ENCODE measurements around the gene SLC9A5. TPM values are rescaled to one million over a fixed set of nuclear protein-coding genes. Genes with fewer than 3 reads are reported as not detected.

The SLC9A5 gene
- total RNA-seq, 1 donor from 2014 or later = 13.5 TPM

DNA sequence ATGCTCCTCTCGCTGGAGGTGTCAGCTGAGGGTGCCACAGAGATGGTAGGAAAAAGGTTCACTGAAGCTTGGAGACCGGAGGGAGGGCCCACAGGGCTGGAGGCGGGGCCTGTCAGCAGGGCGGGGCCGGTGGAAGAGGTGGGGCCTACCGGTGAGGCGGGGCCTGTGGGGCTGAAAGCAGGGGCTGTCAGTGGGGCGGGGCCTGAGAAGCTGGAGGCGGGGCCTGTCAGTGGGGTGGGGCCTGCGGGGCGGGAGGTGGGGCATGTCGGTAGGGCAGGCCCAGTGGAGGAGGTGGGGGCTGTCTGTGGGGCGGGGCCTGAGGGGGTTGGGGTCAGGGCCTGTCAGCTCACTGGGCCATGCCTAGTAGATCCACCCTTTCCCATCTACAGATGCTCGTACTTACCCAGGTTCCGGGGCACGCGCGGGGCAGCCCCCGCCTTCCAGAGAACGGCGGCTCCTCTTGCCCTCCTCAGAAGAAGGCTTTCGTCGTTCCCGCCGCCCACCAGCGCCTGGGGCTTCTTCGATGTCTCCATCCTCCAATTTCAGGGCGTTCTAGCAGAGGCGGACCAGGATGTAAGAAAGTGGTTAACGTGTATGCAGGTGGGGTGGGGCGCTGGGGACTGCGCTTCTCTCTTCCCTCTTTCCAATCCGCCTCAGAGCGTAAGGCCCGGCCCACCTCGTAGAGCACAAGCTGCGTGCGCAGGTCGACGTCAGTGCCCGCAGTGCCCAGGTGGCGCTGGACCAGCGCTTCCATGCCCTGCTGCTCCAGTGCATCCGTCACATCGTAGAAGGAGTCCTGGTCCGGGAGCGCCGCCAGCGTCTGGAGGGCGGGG is 12.0 kb upstream of the SLC9A5 start:
- peaks cover 59 to 64% of the 10 kb centered on the region in 2 donors for H3K36me3 ChIP-seq
- peaks cover 5 to 16% of the 10 kb centered on the region in 2 donors for H3K4me1 ChIP-seq
- no peaks in the 10 kb centered on the region for H3K9me3 ChIP-seq
- intact Hi-C loops (cut with DNase I) = no loop called here
- no peak overlapping the region for H3K4me3 ChIP-seq
- H3K27ac ChIP-seq = no peak overlapping the region
- TF ChIP-seq, protein P1, sequence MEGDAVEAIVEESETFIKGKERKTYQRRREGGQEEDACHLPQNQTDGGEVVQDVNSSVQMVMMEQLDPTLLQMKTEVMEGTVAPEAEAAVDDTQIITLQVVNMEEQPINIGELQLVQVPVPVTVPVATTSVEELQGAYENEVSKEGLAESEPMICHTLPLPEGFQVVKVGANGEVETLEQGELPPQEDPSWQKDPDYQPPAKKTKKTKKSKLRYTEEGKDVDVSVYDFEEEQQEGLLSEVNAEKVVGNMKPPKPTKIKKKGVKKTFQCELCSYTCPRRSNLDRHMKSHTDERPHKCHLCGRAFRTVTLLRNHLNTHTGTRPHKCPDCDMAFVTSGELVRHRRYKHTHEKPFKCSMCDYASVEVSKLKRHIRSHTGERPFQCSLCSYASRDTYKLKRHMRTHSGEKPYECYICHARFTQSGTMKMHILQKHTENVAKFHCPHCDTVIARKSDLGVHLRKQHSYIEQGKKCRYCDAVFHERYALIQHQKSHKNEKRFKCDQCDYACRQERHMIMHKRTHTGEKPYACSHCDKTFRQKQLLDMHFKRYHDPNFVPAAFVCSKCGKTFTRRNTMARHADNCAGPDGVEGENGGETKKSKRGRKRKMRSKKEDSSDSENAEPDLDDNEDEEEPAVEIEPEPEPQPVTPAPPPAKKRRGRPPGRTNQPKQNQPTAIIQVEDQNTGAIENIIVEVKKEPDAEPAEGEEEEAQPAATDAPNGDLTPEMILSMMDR (IDR thresholded peaks at IDR 0.05) = no peak
- H3K27me3 ChIP-seq = no peaks in the 10 kb centered on the region
- no peak for DNase-seq (ENCODE audit: low spot score in 2 of 2)

- no peaks in the 10 kb centered on the region for H3K9me3 ChIP-seq
- H3K27me3 ChIP-seq = no peaks in the 10 kb centered on the region
- intact Hi-C loops (cut with DNase I) = no loop called here
- H3K4me3 ChIP-seq = no peak overlapping the region
- peaks cover 57 to 60% of the 10 kb centered on the region in 2 donors for H3K36me3 ChIP-seq
- no peak overlapping the region for H3K27ac ChIP-seq
- TF ChIP-seq, protein P1 (IDR thresholded peaks at IDR 0.05) = no peak
- H3K4me1 ChIP-seq = peaks cover 5 to 17% of the 10 kb centered on the region in 2 donors
- DNase-seq (ENCODE audit: low spot score in 2 of 2) = no peak
Observed at GRCh38 chr16:67237396-67238277, 11.1 kb upstream of the SLC9A5 start.

- TF ChIP-seq, protein P1 (IDR thresholded peaks at IDR 0.05) = no peak
- peaks cover 54 to 56% of the 10 kb centered on the region in 2 donors for H3K36me3 ChIP-seq
Observed at GRCh38 chr16:67238278-67238575, 10.6 kb upstream of the SLC9A5 start.

DNA sequence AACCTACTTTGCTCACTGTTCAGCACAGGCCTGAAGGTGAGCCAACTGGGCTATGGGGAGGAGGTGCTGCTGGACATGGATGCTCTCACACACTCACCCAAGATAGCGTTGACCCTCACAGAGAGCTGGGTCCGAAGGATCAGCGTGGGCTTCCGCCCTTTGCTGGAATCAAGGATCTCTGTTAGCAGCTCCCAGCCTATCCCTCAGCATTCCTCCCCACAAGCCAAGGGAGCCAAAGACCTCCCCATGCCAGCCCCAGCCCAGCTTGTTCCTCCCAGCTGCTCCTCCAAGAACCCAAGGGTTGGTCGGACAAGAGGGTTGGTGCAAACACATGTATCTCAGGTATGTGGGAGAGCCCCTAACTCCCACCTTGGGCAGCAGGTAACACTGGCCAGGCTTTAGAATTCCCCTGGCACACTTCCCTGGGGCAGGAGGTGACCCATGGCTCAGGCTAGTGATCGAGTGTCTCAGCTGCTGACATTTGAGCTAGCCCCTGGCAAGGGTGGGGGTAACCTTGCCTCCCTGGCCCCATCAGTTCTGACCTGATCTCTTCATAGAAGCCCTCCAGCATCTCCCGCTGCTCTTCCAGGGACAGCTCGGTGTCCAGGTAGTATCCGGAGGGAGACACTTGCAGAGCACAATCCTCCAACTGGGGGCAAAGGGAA is 9.8 kb upstream of the SLC9A5 start:
- H3K4me3 ChIP-seq = no peak overlapping the region
- H3K27me3 ChIP-seq = no peaks in the 10 kb centered on the region
- no peak for DNase-seq (ENCODE audit: low spot score in 2 of 2)
- H3K27ac ChIP-seq = no peak overlapping the region
- intact Hi-C loops (cut with DNase I) = no loop called here
- TF ChIP-seq, protein P1 (IDR thresholded peaks at IDR 0.05) = no peak
- no peaks in the 10 kb centered on the region for H3K9me3 ChIP-seq
- peaks cover 47 to 49% of the 10 kb centered on the region in 2 donors for H3K36me3 ChIP-seq
- H3K4me1 ChIP-seq = peaks cover 5 to 17% of the 10 kb centered on the region in 2 donors

More at GRCh38 chr16:67238278-67238575, 10.6 kb upstream of the SLC9A5 start:
- H3K4me1 ChIP-seq = peaks cover 5 to 17% of the 10 kb centered on the region in 2 donors
- no peak for DNase-seq (ENCODE audit: low spot score in 2 of 2)
- H3K4me3 ChIP-seq = no peak overlapping the region
- H3K9me3 ChIP-seq = no peaks in the 10 kb centered on the region
- no peaks in the 10 kb centered on the region for H3K27me3 ChIP-seq
- H3K27ac ChIP-seq = no peak overlapping the region
- intact Hi-C loops (cut with DNase I) = no loop called here

DNA sequence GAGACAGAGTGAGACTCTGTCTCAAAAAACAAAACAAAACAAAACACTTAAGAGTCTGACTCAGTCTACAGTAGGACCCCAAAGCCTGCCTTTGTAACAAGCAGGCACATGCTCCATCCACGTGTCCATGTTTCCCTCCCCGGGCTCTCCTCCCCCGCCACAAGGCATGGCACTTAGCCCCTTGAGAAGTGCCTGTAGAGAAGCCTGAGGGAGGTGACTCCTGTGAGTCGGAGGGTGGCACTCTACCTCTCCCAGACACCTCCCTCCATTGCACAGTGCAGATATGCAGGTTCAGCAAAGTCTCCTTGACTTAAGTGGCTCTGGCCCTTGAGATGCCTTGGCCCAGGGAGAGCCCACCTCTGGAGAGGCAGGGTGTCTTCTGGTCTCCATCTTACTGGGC is 8.3 kb upstream of the SLC9A5 start:
- intact Hi-C loops (cut with DNase I) = loop anchor here (10.0 kb wide), 3 partner anchors 424 to 604 kb away; partner anchors contain the start of genes ACD, C16orf86, CENPT and ENKD1
- peak overlapping the region; percentile 87 for H3K27ac ChIP-seq
- H3K4me3 ChIP-seq = no peak overlapping the region
- no peaks in the 10 kb centered on the region for H3K27me3 ChIP-seq
- H3K36me3 ChIP-seq = peaks cover 31 to 34% of the 10 kb centered on the region in 2 donors
- DNase-seq (ENCODE audit: low spot score in 2 of 2) = no peak
- peaks cover 12 to 26% of the 10 kb centered on the region in 2 donors for H3K4me1 ChIP-seq
- TF ChIP-seq, protein P1 (IDR thresholded peaks at IDR 0.05) = no peak
- no peaks in the 10 kb centered on the region for H3K9me3 ChIP-seq
